Activated T-helper 1 cell treated with anti-CD3 and anti-CD28 coated beads, Interleukin-2, amount 50 U/mL, for 16 hours (primary cell): Measurements from ENCODE around the gene AK5.
"Not testable (repeated sequence)": the region's sequence is repeated elsewhere in the genome, so short reads cannot be mapped to it uniquely, and the experiment has no call there.

Experiments
- DNase-seq, 2 donors: peaks; one replicate each; pipeline ENCODE4 v3.0.0-alpha.2; 2020; ENCODE audit warnings: low read depth in 1 of 2, low spot score in 1 of 2

Gene AK5

GRCh38 chr1:77398152-77398551, 116.3 kb downstream of the AK5 start:
- DNase-seq = no peak

GRCh38 chr1:77399250-77400086, 117.6 kb downstream of the AK5 start:
- DNase-seq = no peak

- no peak for DNase-seq
These were observed 119.0 kb downstream of the AK5 start for GRCh38 chr1:77400781-77401180.

- no peak for DNase-seq
These were observed 119.6 kb downstream of the AK5 start for GRCh38 chr1:77401384-77401783.

- DNase-seq = no peak
These were observed 123.4 kb downstream of the AK5 start for GRCh38 chr1:77405186-77405585.

- no peak for DNase-seq
These were observed 124.8 kb downstream of the AK5 start for GRCh38 chr1:77406661-77407060.

- no peak for DNase-seq
These were observed 126.0 kb downstream of the AK5 start for GRCh38 chr1:77407738-77408375.

GRCh38 chr1:77408933-77409332, 127.1 kb downstream of the AK5 start:
- not testable (repeated sequence) for DNase-seq

GRCh38 chr1:77412069-77412819, 130.4 kb downstream of the AK5 start:
- no peak for DNase-seq

GRCh38 chr1:77412820-77413530, 131.2 kb downstream of the AK5 start:
- no peak for DNase-seq

GRCh38 chr1:77413541-77414335, 131.9 kb downstream of the AK5 start:
- no peak for DNase-seq

GRCh38 chr1:77415579-77415978, 133.8 kb downstream of the AK5 start:
- DNase-seq = no peak

- DNase-seq = no peak
These were observed 135.1 kb downstream of the AK5 start for GRCh38 chr1:77416692-77417450.

- not testable (repeated sequence) for DNase-seq
These were observed 136.2 kb downstream of the AK5 start for GRCh38 chr1:77418055-77418454.

GRCh38 chr1:77421504-77422233, 139.8 kb downstream of the AK5 start:
- no peak for DNase-seq

- DNase-seq = no peak
These were observed 142.4 kb downstream of the AK5 start for GRCh38 chr1:77424236-77424635.

- DNase-seq = no peak
These were observed 146.2 kb downstream of the AK5 start for GRCh38 chr1:77428068-77428467.

- DNase-seq = no peak
These were observed 149.3 kb downstream of the AK5 start for GRCh38 chr1:77430966-77431690.
